Thyroid gland (tissue), 4 donors: ENCODE measurements around the gene CFAP126.

ENCODE experiments used
- POLR2A ChIP-seq, 2 donors: fragments of 450-650 bp; IDR thresholded peaks; one replicate each; pipeline ENCODE4 v1.6.1; 2017; ENCODE audit warnings: antibody characterized with exemption in 2 of 2, mild to moderate bottlenecking in 2 of 2, moderate library complexity in 1 of 2
- TF ChIP-seq, protein P1 (sequence below), 6 experiments: fragments of 200-600 bp in 3 of 6; fragments of 450-650 bp in 3 of 6; sonication (generic) in 3 of 6; IDR thresholded peaks; one replicate each; pipeline ENCODE4 v1.5.1; 2016 to 2019; ENCODE audit warnings: antibody characterized with exemption in 6 of 6, mild to moderate bottlenecking in 2 of 6, inconsistent platforms in 1 of 6, moderate library complexity in 1 of 6

DNA sequence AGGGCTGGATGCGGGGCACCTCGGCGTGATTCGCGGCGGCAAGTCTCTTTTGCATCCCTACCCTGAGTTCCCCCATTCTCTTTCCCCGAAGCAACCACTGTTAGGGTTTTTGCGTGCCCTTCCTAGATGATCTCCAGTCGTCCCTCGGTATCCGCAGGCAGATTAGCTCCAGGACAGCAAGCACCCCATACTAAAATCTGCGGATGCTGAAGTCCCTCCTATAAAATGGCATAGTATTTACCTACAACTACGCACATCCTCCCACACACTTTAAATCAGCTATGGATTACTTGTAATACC is 22.8 kb upstream of the CFAP126 start:
- TF ChIP-seq, protein P1, sequence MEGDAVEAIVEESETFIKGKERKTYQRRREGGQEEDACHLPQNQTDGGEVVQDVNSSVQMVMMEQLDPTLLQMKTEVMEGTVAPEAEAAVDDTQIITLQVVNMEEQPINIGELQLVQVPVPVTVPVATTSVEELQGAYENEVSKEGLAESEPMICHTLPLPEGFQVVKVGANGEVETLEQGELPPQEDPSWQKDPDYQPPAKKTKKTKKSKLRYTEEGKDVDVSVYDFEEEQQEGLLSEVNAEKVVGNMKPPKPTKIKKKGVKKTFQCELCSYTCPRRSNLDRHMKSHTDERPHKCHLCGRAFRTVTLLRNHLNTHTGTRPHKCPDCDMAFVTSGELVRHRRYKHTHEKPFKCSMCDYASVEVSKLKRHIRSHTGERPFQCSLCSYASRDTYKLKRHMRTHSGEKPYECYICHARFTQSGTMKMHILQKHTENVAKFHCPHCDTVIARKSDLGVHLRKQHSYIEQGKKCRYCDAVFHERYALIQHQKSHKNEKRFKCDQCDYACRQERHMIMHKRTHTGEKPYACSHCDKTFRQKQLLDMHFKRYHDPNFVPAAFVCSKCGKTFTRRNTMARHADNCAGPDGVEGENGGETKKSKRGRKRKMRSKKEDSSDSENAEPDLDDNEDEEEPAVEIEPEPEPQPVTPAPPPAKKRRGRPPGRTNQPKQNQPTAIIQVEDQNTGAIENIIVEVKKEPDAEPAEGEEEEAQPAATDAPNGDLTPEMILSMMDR (IDR thresholded peaks at IDR 0.05), result no peak
- no peak for TF ChIP-seq POLR2A (IDR thresholded peaks at IDR 0.05)
